DND-41 (cell line): Measurements from ENCODE around the gene SLC6A9.

ENCODE experiments used
- CTCF ChIP-seq: IDR thresholded peaks from 2 replicates; pipeline ENCODE4 v1.5.1; 2012; ENCODE audit warnings: borderline replicate concordance, low read length, moderate library complexity, mild to moderate bottlenecking; ENCODE audit not compliant: poor library complexity, severe bottlenecking; ENCODE audit errors: extremely low read depth
- EZH2 ChIP-seq: IDR thresholded peaks from 3 replicates; pipeline ENCODE4 v1.6.1; 2012; ENCODE audit warnings: borderline replicate concordance, low read depth, mild to moderate bottlenecking, moderate library complexity, low read length, inconsistent platforms; ENCODE audit not compliant: severe bottlenecking

GRCh38 chr1:43947874-43948437 is 83.3 kb downstream of the SLC6A9 start:
- no peak for TF ChIP-seq CTCF
- no peak for TF ChIP-seq EZH2
